Measurements from ENCODE around the gene E2F8.

Gene E2F8

DNA sequence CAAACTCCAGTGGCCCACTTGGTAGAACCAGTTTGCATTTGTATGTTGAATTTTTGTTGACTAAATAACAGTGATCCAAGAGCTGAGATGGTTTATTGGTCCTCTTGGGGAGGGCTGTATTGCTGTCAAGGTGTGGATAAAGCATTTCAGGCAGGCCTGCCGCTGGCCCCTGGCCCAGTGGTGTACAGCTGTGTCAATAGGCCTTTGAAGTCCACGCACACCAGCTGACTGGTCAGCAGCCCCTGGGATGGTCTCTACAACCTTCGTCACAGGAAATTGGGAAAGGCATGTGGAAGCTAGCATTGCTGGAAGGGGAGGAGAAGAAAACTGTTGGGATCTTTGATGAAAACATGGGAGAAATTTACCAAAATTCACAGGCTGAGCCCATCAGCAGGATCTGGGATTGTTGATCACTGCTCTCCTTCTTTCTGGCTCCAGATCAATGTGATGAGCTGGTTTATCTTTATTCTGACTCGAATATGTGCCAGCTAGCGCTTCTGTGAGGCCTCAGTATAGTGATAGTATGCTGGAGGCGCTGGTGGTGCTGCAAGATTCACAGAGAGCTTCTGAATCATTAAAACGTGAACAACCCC is 12.5 kb upstream of the E2F8 start (continued):
- TF ChIP-seq, protein P1, sequence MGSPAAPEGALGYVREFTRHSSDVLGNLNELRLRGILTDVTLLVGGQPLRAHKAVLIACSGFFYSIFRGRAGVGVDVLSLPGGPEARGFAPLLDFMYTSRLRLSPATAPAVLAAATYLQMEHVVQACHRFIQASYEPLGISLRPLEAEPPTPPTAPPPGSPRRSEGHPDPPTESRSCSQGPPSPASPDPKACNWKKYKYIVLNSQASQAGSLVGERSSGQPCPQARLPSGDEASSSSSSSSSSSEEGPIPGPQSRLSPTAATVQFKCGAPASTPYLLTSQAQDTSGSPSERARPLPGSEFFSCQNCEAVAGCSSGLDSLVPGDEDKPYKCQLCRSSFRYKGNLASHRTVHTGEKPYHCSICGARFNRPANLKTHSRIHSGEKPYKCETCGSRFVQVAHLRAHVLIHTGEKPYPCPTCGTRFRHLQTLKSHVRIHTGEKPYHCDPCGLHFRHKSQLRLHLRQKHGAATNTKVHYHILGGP (tag by site-specific recombination; IDR thresholded peaks at IDR 0.05) = no peak
- TF ChIP-seq, protein P2, sequence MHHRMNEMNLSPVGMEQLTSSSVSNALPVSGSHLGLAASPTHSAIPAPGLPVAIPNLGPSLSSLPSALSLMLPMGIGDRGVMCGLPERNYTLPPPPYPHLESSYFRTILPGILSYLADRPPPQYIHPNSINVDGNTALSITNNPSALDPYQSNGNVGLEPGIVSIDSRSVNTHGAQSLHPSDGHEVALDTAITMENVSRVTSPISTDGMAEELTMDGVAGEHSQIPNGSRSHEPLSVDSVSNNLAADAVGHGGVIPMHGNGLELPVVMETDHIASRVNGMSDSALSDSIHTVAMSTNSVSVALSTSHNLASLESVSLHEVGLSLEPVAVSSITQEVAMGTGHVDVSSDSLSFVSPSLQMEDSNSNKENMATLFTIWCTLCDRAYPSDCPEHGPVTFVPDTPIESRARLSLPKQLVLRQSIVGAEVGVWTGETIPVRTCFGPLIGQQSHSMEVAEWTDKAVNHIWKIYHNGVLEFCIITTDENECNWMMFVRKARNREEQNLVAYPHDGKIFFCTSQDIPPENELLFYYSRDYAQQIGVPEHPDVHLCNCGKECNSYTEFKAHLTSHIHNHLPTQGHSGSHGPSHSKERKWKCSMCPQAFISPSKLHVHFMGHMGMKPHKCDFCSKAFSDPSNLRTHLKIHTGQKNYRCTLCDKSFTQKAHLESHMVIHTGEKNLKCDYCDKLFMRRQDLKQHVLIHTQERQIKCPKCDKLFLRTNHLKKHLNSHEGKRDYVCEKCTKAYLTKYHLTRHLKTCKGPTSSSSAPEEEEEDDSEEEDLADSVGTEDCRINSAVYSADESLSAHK (tag by site-specific recombination; IDR thresholded peaks at IDR 0.05) = no peak
- TF ChIP-seq SP7 (tag by site-specific recombination; IDR thresholded peaks at IDR 0.05) (no peak), ZNF560 (tag by site-specific recombination; IDR thresholded peaks at IDR 0.05; ENCODE audit: borderline replicate concordance) (no peak), ZNF324 (tag by site-specific recombination; IDR thresholded peaks at IDR 0.05) (no peak), MYNN (tag by site-specific recombination; IDR thresholded peaks at IDR 0.05; ENCODE audit: borderline replicate concordance) (no peak), ZNF302 (tag by site-specific recombination; IDR thresholded peaks at IDR 0.05; ENCODE audit: low read depth) (no peak), ZNF600 (tag by site-specific recombination; IDR thresholded peaks at IDR 0.05) (no peak), ZNF202 (tag by site-specific recombination; IDR thresholded peaks at IDR 0.05; ENCODE audit: borderline replicate concordance) (no peak), ZNF335 (tag by site-specific recombination; conservative IDR thresholded peaks at IDR 0.05) (no peak), ZNF529 (tag by site-specific recombination; IDR thresholded peaks at IDR 0.05; ENCODE audit: insufficient replicate concordance) (no peak)
- TF ChIP-seq, protein P3, sequence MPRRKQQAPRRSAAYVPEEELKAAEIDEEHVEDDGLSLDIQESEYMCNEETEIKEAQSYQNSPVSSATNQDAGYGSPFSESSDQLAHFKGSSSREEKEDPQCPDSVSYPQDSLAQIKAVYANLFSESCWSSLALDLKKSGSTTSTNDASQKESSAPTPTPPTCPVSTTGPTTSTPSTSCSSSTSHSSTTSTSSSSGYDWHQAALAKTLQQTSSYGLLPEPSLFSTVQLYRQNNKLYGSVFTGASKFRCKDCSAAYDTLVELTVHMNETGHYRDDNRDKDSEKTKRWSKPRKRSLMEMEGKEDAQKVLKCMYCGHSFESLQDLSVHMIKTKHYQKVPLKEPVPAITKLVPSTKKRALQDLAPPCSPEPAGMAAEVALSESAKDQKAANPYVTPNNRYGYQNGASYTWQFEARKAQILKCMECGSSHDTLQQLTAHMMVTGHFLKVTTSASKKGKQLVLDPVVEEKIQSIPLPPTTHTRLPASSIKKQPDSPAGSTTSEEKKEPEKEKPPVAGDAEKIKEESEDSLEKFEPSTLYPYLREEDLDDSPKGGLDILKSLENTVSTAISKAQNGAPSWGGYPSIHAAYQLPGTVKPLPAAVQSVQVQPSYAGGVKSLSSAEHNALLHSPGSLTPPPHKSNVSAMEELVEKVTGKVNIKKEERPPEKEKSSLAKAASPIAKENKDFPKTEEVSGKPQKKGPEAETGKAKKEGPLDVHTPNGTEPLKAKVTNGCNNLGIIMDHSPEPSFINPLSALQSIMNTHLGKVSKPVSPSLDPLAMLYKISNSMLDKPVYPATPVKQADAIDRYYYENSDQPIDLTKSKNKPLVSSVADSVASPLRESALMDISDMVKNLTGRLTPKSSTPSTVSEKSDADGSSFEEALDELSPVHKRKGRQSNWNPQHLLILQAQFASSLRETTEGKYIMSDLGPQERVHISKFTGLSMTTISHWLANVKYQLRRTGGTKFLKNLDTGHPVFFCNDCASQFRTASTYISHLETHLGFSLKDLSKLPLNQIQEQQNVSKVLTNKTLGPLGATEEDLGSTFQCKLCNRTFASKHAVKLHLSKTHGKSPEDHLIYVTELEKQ (tag by site-specific recombination; IDR thresholded peaks at IDR 0.05; ENCODE audit: borderline replicate concordance) = no peak
- TF ChIP-seq, protein P4, sequence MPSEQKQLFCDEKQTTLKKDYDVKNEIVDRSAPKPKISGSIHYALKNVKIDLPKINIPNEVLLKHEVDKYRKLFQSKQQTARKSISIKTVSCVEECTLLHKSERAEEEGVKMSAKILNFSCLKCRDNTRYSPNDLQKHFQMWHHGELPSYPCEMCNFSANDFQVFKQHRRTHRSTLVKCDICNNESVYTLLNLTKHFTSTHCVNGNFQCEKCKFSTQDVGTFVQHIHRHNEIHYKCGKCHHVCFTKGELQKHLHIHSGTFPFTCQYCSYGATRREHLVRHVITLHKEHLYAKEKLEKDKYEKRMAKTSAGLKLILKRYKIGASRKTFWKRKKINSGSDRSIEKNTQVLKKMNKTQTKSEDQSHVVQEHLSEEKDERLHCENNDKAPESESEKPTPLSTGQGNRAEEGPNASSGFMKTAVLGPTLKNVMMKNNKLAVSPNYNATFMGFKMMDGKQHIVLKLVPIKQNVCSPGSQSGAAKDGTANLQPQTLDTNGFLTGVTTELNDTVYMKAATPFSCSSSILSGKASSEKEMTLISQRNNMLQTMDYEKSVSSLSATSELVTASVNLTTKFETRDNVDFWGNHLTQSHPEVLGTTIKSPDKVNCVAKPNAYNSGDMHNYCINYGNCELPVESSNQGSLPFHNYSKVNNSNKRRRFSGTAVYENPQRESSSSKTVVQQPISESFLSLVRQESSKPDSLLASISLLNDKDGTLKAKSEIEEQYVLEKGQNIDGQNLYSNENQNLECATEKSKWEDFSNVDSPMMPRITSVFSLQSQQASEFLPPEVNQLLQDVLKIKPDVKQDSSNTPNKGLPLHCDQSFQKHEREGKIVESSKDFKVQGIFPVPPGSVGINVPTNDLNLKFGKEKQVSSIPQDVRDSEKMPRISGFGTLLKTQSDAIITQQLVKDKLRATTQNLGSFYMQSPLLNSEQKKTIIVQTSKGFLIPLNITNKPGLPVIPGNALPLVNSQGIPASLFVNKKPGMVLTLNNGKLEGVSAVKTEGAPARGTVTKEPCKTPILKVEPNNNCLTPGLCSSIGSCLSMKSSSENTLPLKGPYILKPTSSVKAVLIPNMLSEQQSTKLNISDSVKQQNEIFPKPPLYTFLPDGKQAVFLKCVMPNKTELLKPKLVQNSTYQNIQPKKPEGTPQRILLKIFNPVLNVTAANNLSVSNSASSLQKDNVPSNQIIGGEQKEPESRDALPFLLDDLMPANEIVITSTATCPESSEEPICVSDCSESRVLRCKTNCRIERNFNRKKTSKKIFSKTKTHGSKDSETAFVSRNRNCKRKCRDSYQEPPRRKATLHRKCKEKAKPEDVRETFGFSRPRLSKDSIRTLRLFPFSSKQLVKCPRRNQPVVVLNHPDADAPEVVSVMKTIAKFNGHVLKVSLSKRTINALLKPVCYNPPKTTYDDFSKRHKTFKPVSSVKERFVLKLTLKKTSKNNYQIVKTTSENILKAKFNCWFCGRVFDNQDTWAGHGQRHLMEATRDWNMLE (tag by site-specific recombination; conservative IDR thresholded peaks at IDR 0.05; ENCODE audit: low read depth) = no peak
